Activated naive CD8-positive, alpha-beta T cell treated with anti-CD3 and anti-CD28 coated beads for 36 hours (primary cell): ENCODE results near the gene ARPP19. TPM values are rescaled to one million over a fixed set of nuclear protein-coding genes. Genes with fewer than 3 reads are reported as not detected.
"Not testable (repeated sequence)": the region's sequence is repeated elsewhere in the genome, so short reads cannot be mapped to it uniquely, and the experiment has no call there.

ENCODE experiments used
- DNase-seq: peaks from one replicate; pipeline ENCODE4 v3.0.0; 2021
- H3K27ac Mint-ChIP-seq: one replicate; pipeline ENCODE4 v1.8.0; 2022; ENCODE audit warnings: mild to moderate bottlenecking, moderate library complexity, mixed read lengths
- H3K27me3 Mint-ChIP-seq: one replicate; pipeline ENCODE4 v1.8.0; 2022; ENCODE audit warnings: mild to moderate bottlenecking, mixed read lengths
- H3K36me3 Mint-ChIP-seq: one replicate; pipeline ENCODE4 v1.8.0; 2021; ENCODE audit warnings: mild to moderate bottlenecking, mixed read lengths
- H3K4me1 Mint-ChIP-seq: one replicate; pipeline ENCODE4 v1.8.0; 2021; ENCODE audit warnings: mixed read lengths
- H3K4me3 Mint-ChIP-seq: one replicate; pipeline ENCODE4 v1.8.0; 2022; ENCODE audit warnings: mild to moderate bottlenecking, moderate library complexity, mixed read lengths
- H3K9me3 Mint-ChIP-seq: one replicate; pipeline ENCODE4 v1.8.0; 2022; ENCODE audit warnings: mixed read lengths
- total RNA-seq, 2 experiments: library from RNA; stranded (reverse); gene quantifications; one replicate each; pipeline ENCODE4 v1.2.3, GENCODE V29; 2021

ARPP19 gene
- total RNA-seq, 2 experiments from 2014 or later: 186 to 190 TPM

GRCh38 chr15:52528564-52529340 lies 40.1 kb downstream of the ARPP19 start, which contains the start of gene MYO5A:
Gene MYO5A, minus strand, starts transcription at chr15:52528880. Its CDS starts 74 bp downstream, at chr15:52528806.
- H3K27me3 Mint-ChIP-seq: peaks cover 8% of the 10 kb centered on the region
- H3K27ac Mint-ChIP-seq: peak within 1 kb of the TSS; percentile 78
- H3K36me3 Mint-ChIP-seq: no peaks in the 10 kb centered on the region
- DNase-seq: peak; percentile 83
- no peaks in the 10 kb centered on the region for H3K9me3 Mint-ChIP-seq
- peak within 1 kb of the TSS; percentile 90 for H3K4me3 Mint-ChIP-seq
- H3K4me1 Mint-ChIP-seq: peaks cover 23% of the 10 kb centered on the region

DNA sequence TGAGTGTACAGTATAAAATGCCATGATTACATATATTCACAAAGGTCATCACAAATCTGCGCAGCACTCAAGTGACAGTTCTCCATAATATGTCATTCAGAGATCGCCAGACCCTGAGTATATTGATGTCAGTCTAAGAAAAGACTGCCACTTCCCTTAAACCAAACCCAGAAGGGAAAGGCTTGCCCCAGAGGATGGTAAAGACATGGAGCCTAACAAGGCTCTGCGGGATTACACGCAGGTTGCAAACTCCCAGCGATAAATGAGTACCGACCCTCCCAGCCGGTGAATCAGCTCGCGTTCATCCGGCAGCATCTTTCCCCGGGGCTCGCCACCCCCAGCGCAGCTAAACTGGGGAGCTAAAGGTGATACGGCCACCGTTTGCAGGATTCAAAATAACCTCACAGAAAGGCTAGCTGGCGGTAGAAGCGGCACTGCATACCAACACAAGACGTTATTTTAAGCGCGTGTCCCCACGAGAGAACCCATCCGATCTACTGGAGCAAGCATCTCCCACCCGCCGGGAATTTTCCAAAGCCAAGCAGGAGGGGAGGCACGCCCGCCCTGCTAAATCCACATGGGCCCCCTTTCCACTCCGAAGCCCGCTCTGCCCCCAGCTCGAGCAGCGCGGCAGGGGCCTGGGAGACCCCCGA lies 40.8 kb downstream of the ARPP19 start:
- peak overlapping the region; percentile 78 for H3K27ac Mint-ChIP-seq
- peaks cover 23% of the 10 kb centered on the region for H3K4me1 Mint-ChIP-seq
- H3K9me3 Mint-ChIP-seq: no peaks in the 10 kb centered on the region
- no peaks in the 10 kb centered on the region for H3K36me3 Mint-ChIP-seq
- H3K27me3 Mint-ChIP-seq: peaks cover 8% of the 10 kb centered on the region
- peak; percentile 38 for DNase-seq
- H3K4me3 Mint-ChIP-seq: peak overlapping the region; percentile 90

GRCh38 chr15:52527196-52527910 lies 41.5 kb downstream of the ARPP19 start:
- H3K4me1 Mint-ChIP-seq: peaks cover 23% of the 10 kb centered on the region
- H3K27ac Mint-ChIP-seq: no peak overlapping the region
- H3K36me3 Mint-ChIP-seq: no peaks in the 10 kb centered on the region
- H3K4me3 Mint-ChIP-seq: peak overlapping the region; percentile 90
- no peak for DNase-seq
- no peaks in the 10 kb centered on the region for H3K9me3 Mint-ChIP-seq
- H3K27me3 Mint-ChIP-seq: peaks cover 8% of the 10 kb centered on the region

DNA sequence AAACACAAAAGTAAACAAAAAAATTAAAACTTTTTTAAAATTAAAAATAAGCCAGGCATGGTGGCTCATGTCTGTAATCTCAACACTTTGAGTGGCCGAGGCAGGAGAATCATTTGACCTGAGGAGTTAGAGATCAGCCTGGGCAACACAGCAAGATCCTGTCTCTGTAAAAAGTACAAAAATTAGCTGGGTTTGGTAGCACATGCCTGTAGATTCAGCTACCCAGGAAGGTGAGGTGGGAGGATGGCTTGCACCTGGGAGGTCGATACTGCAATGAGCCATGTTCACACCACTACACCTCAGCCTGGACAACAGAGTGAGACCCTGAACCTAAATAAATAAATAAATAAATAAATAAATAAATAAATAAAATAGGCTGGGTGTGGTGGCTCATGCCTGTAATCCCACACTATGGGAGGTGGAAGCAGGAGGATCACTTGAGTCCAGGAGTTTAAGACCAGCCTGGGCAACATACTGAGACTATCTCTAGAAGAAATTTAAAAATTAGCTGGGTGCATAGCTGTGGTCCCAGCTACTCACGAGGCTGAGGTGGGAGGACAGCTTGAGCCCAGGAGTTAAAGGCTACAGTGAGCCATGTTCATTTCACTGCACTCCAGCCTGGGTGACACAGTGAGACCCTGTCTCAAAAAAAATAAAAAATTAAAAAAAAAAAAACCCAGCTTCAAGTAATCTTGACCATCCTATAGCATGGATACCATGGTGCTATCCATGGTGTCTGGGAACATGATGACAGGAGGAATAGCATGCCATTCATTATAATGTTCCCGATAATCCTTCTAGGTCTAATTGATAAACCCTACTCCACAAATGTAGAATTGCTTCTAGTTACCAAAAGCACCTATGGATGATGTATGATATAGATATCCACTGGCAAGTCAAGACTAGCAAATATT lies 44.4 kb downstream of the ARPP19 start:
- Mint-ChIP-seq H3K9me3 (no peaks in the 10 kb centered on the region), H3K4me1 (peaks cover 18% of the 10 kb centered on the region), H3K36me3 (no peaks in the 10 kb centered on the region), H3K27me3 (no peaks in the 10 kb centered on the region), H3K27ac (no peak overlapping the region), H3K4me3 (no peak overlapping the region)
- no peak for DNase-seq

GRCh38 chr15:52523647-52524046 lies 45.2 kb downstream of the ARPP19 start:
- no peak overlapping the region for H3K27ac Mint-ChIP-seq
- H3K4me3 Mint-ChIP-seq: no peak overlapping the region

DNA sequence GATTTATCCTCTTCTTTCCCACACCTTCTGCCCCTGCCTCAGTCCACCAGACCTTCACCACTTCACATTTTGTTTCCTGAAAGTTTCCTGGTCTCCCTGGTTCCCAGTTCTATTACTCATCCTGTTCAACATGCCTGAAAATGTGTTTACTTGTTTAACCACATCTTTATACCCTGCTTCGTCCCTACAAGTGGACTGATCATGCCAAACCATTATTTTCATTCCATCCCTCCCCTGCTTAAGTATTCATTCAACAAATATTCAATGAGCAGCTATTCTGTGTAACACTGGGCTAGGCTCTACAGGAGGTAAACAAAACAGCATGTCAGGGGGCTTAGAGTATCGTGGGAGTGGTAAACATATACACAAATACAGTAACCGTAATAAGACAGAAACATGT lies 45.6 kb downstream of the ARPP19 start:
- Mint-ChIP-seq H3K27me3 (no peaks in the 10 kb centered on the region), H3K36me3 (no peaks in the 10 kb centered on the region), H3K27ac (no peak overlapping the region), H3K9me3 (no peaks in the 10 kb centered on the region), H3K4me3 (no peak overlapping the region), H3K4me1 (peaks cover 21% of the 10 kb centered on the region)
- DNase-seq: no peak

More at GRCh38 chr15:52523647-52524046, 45.2 kb downstream of the ARPP19 start:
- Mint-ChIP-seq H3K4me1 (peaks cover 18% of the 10 kb centered on the region), H3K36me3 (no peaks in the 10 kb centered on the region), H3K9me3 (no peaks in the 10 kb centered on the region), H3K27me3 (no peaks in the 10 kb centered on the region)
- DNase-seq: no peak

GRCh38 chr15:52521682-52522081 lies 47.1 kb downstream of the ARPP19 start:
- no peaks in the 10 kb centered on the region for H3K27me3 Mint-ChIP-seq
- H3K27ac Mint-ChIP-seq: no peak overlapping the region

DNA sequence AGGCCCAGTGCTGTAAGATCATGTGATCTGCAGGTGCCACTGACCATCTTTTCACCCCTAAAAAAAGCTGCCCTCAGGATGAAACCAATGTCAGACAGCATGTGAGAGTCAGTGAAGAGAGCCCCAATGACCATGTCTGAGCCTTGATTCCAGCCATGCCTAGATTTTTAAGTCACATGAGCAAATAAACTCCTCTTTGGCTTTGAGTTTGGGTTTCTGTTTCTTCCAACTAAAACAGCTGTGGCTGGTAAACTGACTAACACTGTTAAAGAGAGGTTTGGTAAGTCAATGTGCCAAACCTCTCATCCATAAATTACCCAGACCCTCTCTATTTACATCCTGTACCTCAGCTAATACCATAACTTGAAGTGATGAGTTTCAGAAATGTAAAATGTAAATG lies 48.4 kb downstream of the ARPP19 start:
- Mint-ChIP-seq H3K9me3 (no peaks in the 10 kb centered on the region), H3K4me3 (no peak overlapping the region), H3K36me3 (no peaks in the 10 kb centered on the region), H3K27ac (no peak overlapping the region), H3K27me3 (no peaks in the 10 kb centered on the region), H3K4me1 (peaks cover 6% of the 10 kb centered on the region)
- DNase-seq: no peak

More at GRCh38 chr15:52521682-52522081, 47.1 kb downstream of the ARPP19 start:
- Mint-ChIP-seq H3K4me1 (peaks cover 10% of the 10 kb centered on the region), H3K9me3 (no peaks in the 10 kb centered on the region), H3K36me3 (no peaks in the 10 kb centered on the region), H3K4me3 (no peak overlapping the region)
- no peak for DNase-seq

- Mint-ChIP-seq H3K9me3 (no peaks in the 10 kb centered on the region), H3K36me3 (no peaks in the 10 kb centered on the region), H3K4me1 (peaks cover 5% of the 10 kb centered on the region), H3K27me3 (no peaks in the 10 kb centered on the region), H3K27ac (no peak overlapping the region), H3K4me3 (no peak overlapping the region)
- DNase-seq: no peak
Measured at GRCh38 chr15:52518487-52519371, 50.1 kb downstream of the ARPP19 start.

- Mint-ChIP-seq H3K27me3 (no peaks in the 10 kb centered on the region), H3K36me3 (no peaks in the 10 kb centered on the region), H3K9me3 (no peaks in the 10 kb centered on the region), H3K4me3 (no peak overlapping the region), H3K4me1 (peaks cover 5% of the 10 kb centered on the region), H3K27ac (no peak overlapping the region)
- no peak for DNase-seq
Measured at GRCh38 chr15:52517014-52517413, 51.8 kb downstream of the ARPP19 start.

DNA sequence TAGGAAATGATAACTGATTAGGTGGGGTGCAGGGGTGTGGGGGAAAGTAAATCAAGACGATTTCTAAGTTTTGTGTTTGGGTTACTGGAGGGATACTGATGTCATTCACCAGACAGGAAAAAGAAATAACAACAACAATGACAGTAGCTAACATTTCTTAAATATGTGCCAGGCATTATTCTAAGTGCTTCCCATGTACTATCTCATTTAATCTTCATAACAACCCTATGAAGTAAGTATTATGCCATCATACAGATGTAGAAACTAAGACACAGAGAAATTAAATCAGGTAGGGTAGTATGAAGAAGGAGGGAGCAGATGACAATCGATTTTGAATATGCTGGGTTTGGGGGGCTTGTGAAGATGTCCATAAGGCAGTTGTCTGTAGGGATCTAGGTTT lies 53.5 kb downstream of the ARPP19 start:
- Mint-ChIP-seq H3K27ac (no peak overlapping the region), H3K9me3 (no peaks in the 10 kb centered on the region), H3K27me3 (no peaks in the 10 kb centered on the region), H3K4me1 (peaks cover 5% of the 10 kb centered on the region), H3K36me3 (no peaks in the 10 kb centered on the region), H3K4me3 (no peak overlapping the region)
- DNase-seq: no peak

DNA sequence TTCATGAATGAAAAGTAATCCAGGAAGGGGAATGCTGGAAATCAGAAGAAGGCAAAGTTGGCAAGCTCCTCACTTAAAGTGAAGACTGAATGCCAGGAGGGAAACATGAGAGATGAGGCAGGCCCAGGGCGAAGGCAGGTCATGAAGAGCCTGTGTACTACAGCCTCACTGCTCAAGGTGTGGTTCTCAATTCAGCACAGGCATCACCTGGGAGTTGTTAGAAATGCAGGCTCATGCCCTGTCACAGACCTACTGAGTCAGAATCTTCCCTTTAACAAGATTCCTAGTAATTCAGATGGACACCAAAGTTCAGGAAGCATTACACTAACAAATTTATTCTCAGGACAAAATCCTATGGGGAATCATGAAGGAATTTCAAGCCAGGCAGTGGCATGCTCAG lies 54.3 kb downstream of the ARPP19 start:
- no peak overlapping the region for H3K27ac Mint-ChIP-seq
- no peaks in the 10 kb centered on the region for H3K36me3 Mint-ChIP-seq
- H3K9me3 Mint-ChIP-seq: no peaks in the 10 kb centered on the region
- H3K27me3 Mint-ChIP-seq: no peaks in the 10 kb centered on the region
- no peak for DNase-seq
- H3K4me3 Mint-ChIP-seq: no peak overlapping the region
- peaks cover 9% of the 10 kb centered on the region for H3K4me1 Mint-ChIP-seq

DNA sequence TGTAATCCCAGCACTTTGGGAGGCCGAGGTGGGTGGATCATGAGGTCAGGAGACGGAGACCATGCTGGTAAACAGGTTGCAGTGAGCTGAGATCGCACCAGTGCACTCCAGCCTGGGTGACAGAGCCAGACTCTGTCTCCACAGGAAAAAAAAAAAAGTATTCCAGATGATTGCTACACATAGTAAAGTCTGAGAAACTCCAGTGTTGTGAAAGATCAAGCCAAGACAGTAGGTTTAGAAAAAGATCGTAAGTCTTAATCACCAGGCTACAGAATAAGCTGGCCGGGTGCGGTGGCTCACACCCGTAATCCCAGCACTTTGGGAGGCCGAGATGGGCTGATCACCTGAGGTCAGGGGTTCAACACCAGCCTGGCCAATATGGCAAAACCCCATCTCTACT lies 56.0 kb downstream of the ARPP19 start:
- H3K4me1 Mint-ChIP-seq, DNase-seq, H3K27ac Mint-ChIP-seq, H3K4me3 Mint-ChIP-seq, H3K9me3 Mint-ChIP-seq, H3K27me3 Mint-ChIP-seq, H3K36me3 Mint-ChIP-seq: not testable (repeated sequence)

DNA sequence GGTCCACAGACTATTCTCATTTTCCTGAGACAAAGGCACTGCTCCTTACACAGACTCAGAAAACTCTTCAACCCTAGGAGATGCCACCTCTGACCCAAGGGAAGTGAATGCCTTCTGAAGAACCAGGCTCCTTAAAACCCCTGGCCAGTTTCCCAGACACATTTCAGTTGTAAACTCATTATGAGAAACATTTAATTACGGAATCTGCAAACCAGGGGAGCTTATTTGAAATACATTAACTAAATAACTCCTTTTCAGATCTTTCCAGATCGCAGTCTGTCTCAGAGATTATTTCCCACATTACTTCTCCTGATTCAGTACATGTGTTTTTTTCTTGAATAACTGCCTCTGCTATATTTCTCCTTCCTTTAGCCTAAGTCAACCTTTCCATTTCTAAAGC lies 57.7 kb downstream of the ARPP19 start:
- peaks cover 11% of the 10 kb centered on the region for H3K4me1 Mint-ChIP-seq

More for the DNA sequence above, 57.7 kb downstream of the ARPP19 start:
- H3K27ac Mint-ChIP-seq: no peak overlapping the region
- no peak for DNase-seq
- H3K4me3 Mint-ChIP-seq: no peak overlapping the region
- no peaks in the 10 kb centered on the region for H3K36me3 Mint-ChIP-seq
- H3K9me3 Mint-ChIP-seq: no peaks in the 10 kb centered on the region
- no peaks in the 10 kb centered on the region for H3K27me3 Mint-ChIP-seq
